Dermis microvascular lymphatic vessel endothelial cell (primary cell): ENCODE data around the gene KCNC4. TPM values are rescaled to one million over a fixed set of nuclear protein-coding genes. Genes with fewer than 3 reads are reported as not detected.

Experiments used
- DNase-seq, 2 donors: peaks; one replicate each; pipeline versions ENCODE4 v3.0.0 to v3.0.0-alpha.2; 2010; ENCODE audit warnings: low read depth in 2 of 2
- total RNA-seq: library from RNA; depleted of rRNA; stranded (reverse); fragments of >200 nt; gene quantifications from 2 replicates; pipeline ENCODE4 v1.2.1, GENCODE V29; 2014

Gene KCNC4
- total RNA-seq: 0.77 and 1.0 TPM in 2 replicates

DNA sequence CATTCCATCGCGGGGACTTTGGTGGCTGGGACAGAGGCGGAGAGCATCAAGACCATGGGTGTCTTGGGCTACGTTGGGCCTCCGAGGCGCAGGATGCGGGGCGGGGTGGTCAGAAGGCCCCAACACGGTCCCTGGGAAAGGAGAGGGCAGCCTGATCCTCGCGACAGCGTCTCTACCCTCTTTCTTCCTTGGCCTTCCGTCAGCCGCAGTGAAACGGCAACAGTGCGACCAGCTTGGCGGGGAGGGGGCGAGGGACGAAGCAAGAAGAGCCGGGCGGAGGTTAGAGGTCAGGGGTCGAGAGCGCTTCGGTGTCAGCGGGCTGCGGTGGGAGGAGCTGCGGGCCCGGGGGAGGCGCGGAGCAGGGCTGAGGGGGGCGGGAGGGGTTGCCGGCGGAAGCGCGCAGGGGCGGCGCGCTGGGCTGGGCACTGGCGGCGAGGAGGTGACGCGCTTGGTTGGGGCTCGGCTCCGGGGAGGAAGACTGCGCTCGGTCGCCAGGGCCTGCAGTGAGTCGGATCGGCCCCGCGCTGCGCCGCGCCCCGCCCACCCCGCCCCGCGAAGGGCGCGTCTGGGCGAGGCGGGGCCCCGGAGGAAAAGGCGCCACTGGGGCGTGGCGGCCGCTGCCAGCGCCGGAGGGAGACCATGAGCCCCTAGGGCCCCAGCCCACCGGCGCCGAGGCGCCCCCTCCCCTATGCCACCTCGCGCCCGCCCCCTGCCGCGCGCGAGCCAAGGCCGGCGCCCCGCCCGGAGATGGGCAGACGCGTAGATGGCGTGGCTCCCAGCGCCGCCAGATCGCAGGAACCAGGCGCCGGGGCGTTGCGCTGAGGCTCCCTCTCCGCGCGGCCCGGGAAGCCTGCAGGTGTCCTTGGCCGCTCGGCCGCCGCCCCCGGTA, at the start of gene KCNC4:
KCNC4 (plus strand) TSS at position 600 of the 889 bp plus-strand sequence. CDS start 1,186 bp downstream, outside the sequence.
- DNase-seq: peak; percentile 37 to 83

GRCh38 chr1:110160538-110161100, 49.5 kb upstream of the KCNC4 start:
- DNase-seq: no peak

- no peak for DNase-seq
Measured at GRCh38 chr1:110161165-110161564, 48.9 kb upstream of the KCNC4 start.

- no peak for DNase-seq
Measured at GRCh38 chr1:110161849-110162248, 48.3 kb upstream of the KCNC4 start.

DNA sequence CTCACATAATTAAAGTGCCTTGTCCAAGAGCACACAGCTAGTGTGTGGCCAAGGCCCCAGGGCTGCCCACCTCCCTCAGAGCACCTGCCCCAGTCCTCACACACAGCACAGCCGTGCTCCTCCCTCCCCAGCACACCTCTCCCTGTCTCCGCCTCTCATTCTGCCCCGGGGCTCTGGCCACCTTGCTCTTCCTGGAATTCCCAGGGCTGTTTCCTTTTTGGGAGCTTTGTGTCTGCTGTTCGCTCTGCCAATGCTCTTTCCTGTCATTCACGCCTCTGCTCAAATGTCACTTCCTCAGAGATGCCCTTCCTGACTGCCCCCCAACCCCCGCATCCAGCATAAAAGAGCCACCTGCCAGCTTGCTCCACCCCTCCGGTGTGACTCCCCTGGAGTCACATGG, 46.5 kb upstream of the KCNC4 start:
- DNase-seq: peak; percentile 36 to 82

GRCh38 chr1:110164725-110165350, 45.3 kb upstream of the KCNC4 start:
- DNase-seq: no peak

DNA sequence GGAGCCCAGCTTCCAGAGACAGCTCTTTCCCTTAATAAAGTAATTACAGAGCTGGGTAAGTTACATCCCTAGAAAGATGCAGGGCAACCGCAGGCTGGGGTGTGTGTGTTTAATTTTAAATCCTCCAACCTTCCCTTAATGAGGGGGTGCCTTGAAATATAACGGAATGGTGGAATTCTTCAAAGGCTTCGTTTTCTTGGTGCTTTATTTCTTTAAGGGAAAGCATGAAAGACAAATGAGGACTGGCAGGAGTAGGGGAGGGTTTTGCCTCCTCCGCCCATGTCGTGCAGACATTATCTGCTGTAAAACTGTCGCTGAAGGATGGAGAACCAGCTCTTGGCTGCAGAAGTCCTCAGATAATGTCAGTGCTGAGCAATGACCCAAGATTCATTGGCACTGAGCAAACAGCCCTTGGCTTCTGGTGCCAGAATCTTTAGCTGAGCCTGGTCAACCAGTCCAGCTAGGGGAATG, 44.3 kb upstream of the KCNC4 start:
- no peak for DNase-seq

DNA sequence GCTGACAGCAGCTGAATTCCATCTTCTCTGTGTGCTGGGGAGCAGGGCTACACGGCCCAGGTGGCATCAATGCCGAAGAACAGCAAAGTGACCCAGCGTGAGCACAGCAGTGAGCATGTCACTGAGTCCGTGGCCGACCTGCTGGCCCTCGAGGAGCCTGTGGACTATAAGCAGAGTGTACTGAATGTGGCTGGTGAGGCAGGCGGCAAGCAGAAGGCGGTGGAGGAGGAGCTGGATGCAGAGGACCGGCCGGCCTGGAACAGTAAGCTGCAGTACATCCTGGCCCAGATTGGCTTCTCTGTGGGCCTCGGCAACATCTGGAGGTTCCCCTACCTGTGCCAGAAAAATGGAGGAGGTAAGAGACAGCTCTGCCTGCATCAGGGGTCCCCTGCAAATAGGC, 43.3 kb upstream of the KCNC4 start:
- no peak for DNase-seq

GRCh38 chr1:110170766-110171733, 39.1 kb upstream of the KCNC4 start:
- no peak for DNase-seq

DNA sequence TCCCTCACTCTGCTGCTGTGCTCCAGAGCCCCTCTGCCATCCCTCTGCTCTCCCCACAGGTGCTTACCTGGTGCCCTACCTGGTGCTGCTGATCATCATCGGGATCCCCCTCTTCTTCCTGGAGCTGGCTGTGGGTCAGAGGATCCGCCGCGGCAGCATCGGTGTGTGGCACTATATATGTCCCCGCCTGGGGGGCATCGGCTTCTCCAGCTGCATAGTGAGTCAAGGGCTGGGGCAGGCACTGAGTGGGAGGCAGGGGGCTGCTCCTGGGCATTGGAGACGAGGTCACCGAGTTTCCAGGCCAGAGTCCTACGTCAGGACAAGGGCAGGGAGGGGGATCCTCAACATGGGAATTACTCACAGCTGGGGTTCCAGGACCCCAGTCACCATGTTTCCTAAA, 38.1 kb upstream of the KCNC4 start:
- no peak for DNase-seq

GRCh38 chr1:110173466-110174105, 36.5 kb upstream of the KCNC4 start:
- DNase-seq: no peak

DNA sequence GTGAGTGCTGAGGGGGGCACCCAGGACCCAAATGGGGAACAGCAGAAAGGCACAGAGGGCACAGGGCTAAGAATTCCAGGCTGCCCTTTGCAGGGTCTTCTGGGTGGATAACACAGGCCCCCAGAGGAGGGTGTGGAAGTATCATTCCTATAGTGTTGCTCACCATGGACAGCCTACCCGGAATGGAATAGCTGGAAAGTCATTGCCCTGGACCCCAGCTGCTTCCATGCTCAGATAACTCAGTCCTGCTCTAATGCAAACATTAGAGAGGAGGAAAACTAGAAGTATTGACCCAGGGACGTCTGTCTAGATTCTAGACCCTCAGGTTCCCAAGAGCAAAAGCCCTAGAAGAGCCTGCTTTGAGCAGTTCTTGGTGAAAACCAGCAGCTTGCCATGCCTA, 35.2 kb upstream of the KCNC4 start:
- DNase-seq: no peak

DNA sequence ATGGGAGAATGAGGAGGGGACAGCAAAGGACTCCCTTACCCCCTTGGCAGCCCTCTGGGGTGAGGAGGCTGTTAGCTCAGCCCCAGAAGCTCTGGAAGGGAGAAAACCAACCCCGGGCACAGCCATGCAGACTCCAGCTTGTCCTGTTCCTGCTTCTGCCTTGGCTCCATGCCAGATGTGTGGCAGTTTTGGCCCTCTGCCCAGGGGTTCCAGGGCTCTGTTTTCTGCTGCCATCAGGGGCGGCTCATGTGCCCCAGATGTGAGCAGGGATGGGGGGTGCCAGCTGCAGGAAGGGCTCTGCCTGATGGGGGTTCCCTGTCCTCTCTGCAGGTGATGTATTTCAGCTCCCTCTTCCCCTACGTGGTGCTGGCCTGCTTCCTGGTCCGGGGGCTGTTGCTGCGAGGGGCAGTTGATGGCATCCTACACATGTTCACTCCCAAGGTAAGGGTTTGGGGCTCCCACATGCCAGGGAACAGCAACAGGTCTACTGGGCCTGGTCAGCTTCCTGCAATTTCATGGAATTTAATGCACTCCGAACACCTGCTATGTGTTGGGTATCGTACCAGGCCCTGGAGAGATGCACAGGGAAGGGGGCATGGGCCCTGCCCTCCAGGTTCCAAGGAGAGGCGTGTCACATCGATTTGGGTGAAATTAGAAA, 33.7 kb upstream of the KCNC4 start:
- DNase-seq: peak in 1 of 2 donors; percentile 19

DNA sequence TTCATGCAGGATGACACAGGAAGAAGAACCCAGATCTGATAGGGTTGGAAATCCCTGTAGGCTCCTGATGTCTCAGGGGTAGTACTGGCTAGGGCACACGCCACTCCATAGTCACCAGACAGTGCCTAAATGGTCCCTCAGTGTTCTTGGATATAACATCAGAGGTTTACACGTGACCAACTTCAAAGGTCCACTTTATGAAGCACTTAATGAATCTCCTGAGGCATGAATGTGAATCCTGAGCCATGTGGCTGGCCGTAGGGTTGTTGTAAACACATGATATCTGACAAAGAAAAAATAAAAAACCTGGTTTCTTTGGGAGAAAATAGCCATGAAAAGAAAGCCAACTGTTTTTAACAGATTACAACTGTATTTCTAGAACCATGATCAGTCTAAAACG, 32.3 kb upstream of the KCNC4 start:
- no peak for DNase-seq

- no peak for DNase-seq
Measured at GRCh38 chr1:110183642-110184167, 26.4 kb upstream of the KCNC4 start.

DNA sequence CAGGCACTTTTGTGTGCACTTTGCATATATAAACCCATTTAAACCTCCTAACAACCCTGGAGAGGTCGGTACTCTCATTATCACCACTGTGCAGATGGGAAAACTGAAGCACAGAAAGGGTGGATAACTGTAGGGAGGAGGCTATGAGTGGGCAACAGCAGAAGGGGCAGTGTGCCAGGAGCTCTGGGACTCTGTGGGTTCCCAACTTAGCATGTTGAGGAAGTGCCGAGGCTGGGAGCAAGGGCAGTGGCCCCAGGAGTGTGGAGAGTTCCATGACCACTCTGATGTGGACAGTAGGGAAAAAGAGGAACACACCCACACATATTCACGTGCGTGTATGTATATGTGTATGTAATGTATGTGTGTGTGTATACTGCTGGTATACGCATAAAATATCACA, 25.7 kb upstream of the KCNC4 start:
- DNase-seq: no peak

GRCh38 chr1:110185181-110185580, 24.9 kb upstream of the KCNC4 start:
- DNase-seq: no peak

DNA sequence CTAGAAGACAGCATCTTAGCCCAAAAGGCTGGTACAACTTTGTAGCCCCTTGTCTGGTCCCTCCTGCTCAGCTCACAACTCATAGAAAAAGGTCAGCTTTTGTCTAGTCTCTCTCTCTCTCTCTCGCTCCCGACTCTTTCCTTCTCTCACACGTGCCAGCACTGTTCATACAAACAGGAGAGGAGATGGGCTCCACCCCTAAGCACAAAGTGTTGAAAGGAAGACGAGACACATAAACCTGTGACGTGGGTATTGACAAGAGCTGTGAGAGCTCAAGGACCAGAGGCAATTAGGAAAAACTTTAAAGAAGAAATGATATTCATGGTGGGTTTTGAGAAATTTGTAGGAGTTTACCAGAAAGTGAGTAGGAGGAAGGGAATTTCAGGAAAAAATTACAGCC, 23.6 kb upstream of the KCNC4 start:
- DNase-seq: no peak

DNA sequence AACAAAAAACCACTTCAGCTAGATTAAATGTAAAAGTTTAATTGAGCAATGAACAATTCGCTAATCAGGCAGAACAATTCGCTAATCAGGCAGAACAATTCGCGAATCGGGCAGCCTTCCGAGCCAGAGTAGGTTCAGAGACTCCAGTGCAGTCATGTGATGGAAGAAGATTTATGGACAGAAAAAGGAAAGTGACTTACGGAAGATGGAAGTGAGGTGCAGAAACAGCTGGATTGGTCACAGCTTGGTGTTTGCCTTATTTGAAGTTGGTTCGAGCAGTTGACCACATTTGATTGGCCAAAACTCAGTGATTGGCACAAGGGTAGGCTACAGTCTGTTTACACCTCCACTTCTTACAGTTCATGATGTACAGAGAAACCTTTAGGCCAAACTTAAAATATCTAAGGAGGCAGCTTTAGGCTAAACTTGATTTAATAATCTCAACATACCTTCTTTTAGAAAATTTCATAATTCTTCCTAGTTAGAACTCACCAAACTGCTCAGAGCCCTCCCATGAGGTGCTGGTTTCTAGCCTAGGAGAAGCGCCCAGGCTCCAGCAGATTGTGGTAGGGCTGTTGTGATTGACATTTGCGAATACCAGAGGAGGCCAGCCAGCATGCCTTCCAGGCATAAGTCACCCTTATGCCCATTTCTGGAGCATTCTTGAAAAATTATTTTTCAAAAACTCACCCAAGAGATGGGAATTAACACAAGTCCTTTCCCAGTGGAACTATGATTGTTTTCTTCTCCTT, 22.8 kb upstream of the KCNC4 start:
- no peak for DNase-seq
